Activated T-cell treated with anti-CD3 and anti-CD28 coated beads, Interleukin-2, amount 50 U/mL, for 72 hours (primary cell): ENCODE data around the gene CENPM. TPM values are rescaled to one million over a fixed set of nuclear protein-coding genes. Genes with fewer than 3 reads are reported as not detected.

Source experiments
- ATAC-seq, 2 donors: fragments of 150-1000 bp; cut with Tn5 transposase; replicated peaks in 1 of 2; 2 replicates each; pipeline ENCODE4 v1.10.0; 2021; ENCODE audit warnings: moderate library complexity in 2 of 2, mild to moderate bottlenecking in 1 of 2
- DNase-seq, 2 donors: peaks; one replicate each; pipeline ENCODE4 v3.0.0; 2021 to 2022; ENCODE audit warnings: mixed read lengths in 1 of 2
- H3K27ac Mint-ChIP-seq: one replicate; pipeline ENCODE4 v1.8.0; 2022; ENCODE audit warnings: mild to moderate bottlenecking, moderate library complexity, mixed read lengths
- H3K27me3 Mint-ChIP-seq: one replicate; pipeline ENCODE4 v1.8.0; 2022; ENCODE audit warnings: low read depth, mixed read lengths
- H3K36me3 Mint-ChIP-seq, 2 donors: one replicate each; pipeline ENCODE4 v1.8.0; 2022; ENCODE audit warnings: mixed read lengths in 2 of 2, mild to moderate bottlenecking in 1 of 2; ENCODE audit not compliant: insufficient read depth in 2 of 2
- H3K4me1 Mint-ChIP-seq: one replicate; pipeline ENCODE4 v1.8.0; 2022; ENCODE audit warnings: low read depth, mixed read lengths
- H3K4me3 Mint-ChIP-seq, 2 donors: one replicate each; pipeline ENCODE4 v1.8.0; 2022; ENCODE audit warnings: mild to moderate bottlenecking in 2 of 2, mixed read lengths in 2 of 2, moderate library complexity in 2 of 2
- H3K9me3 Mint-ChIP-seq, 2 donors: one replicate each; pipeline ENCODE4 v1.8.0; 2022; ENCODE audit warnings: mixed read lengths in 2 of 2
- total RNA-seq, 2 donors: library from RNA; stranded (reverse); gene quantifications; one replicate each; pipeline ENCODE4 v1.2.3, GENCODE V29; 2022

The CENPM gene
- total RNA-seq, 2 donors from 2014 or later: 66.1 to 74.5 TPM

GRCh38 chr22:41934284-41935014, 12.5 kb downstream of the CENPM start:
- Mint-ChIP-seq H3K4me1 (peaks cover 12% of the 10 kb centered on the region), H3K27ac (no peak overlapping the region), H3K9me3 (no peaks in the 10 kb centered on the region), H3K27me3 (no peaks in the 10 kb centered on the region), H3K36me3 (peaks cover 3 to 9% of the 10 kb centered on the region in 2 donors), H3K4me3 (no peak overlapping the region)
- ATAC-seq: no peak
- DNase-seq: no peak

- ATAC-seq (no peak), DNase-seq (no peak)
- Mint-ChIP-seq H3K27ac (no peak overlapping the region), H3K4me3 (no peak overlapping the region), H3K4me1 (peaks cover 12% of the 10 kb centered on the region), H3K27me3 (no peaks in the 10 kb centered on the region), H3K9me3 (no peaks in the 10 kb centered on the region), H3K36me3 (peaks cover 2 to 7% of the 10 kb centered on the region in 2 donors)
Observed at GRCh38 chr22:41933411-41934177, 13.4 kb downstream of the CENPM start.

GRCh38 chr22:41932353-41932752, 14.6 kb downstream of the CENPM start:
- no peak overlapping the region for H3K4me3 Mint-ChIP-seq
- DNase-seq (no peak), ATAC-seq (no peak)
- no peaks in the 10 kb centered on the region for H3K27me3 Mint-ChIP-seq
- no peaks in the 10 kb centered on the region for H3K9me3 Mint-ChIP-seq
- peaks cover 18% of the 10 kb centered on the region for H3K4me1 Mint-ChIP-seq
- peaks cover 0 to 7% of the 10 kb centered on the region in 2 donors for H3K36me3 Mint-ChIP-seq
- H3K27ac Mint-ChIP-seq: no peak overlapping the region

- H3K4me3 Mint-ChIP-seq: no peak overlapping the region
- DNase-seq (no peak), ATAC-seq (no peak)
- no peaks in the 10 kb centered on the region for H3K9me3 Mint-ChIP-seq
- no peaks in the 10 kb centered on the region for H3K27me3 Mint-ChIP-seq
- H3K27ac Mint-ChIP-seq: no peak overlapping the region
- H3K4me1 Mint-ChIP-seq: peaks cover 18% of the 10 kb centered on the region
- H3K36me3 Mint-ChIP-seq: peaks cover 0 to 7% of the 10 kb centered on the region in 2 donors
Observed at GRCh38 chr22:41931701-41932269, 15.2 kb downstream of the CENPM start.

- H3K4me1 Mint-ChIP-seq: peaks cover 24% of the 10 kb centered on the region
- ATAC-seq (no peak), DNase-seq (no peak)
- H3K27me3 Mint-ChIP-seq: no peaks in the 10 kb centered on the region
- H3K4me3 Mint-ChIP-seq: no peak overlapping the region
- no peak overlapping the region for H3K27ac Mint-ChIP-seq
- peaks cover 0 to 3% of the 10 kb centered on the region in 2 donors for H3K36me3 Mint-ChIP-seq
- H3K9me3 Mint-ChIP-seq: no peaks in the 10 kb centered on the region
Observed at GRCh38 chr22:41929418-41929810, 17.5 kb downstream of the CENPM start.

GRCh38 chr22:41928593-41929417, 18.1 kb downstream of the CENPM start:
- Mint-ChIP-seq H3K36me3 (peaks cover 0 to 3% of the 10 kb centered on the region in 2 donors), H3K4me3 (no peak overlapping the region), H3K27me3 (no peaks in the 10 kb centered on the region), H3K4me1 (peaks cover 24% of the 10 kb centered on the region), H3K9me3 (no peaks in the 10 kb centered on the region), H3K27ac (no peak overlapping the region)
- DNase-seq (no peak), ATAC-seq (no peak)

GRCh38 chr22:41927813-41928212, 19.1 kb downstream of the CENPM start:
- Mint-ChIP-seq H3K4me3 (peak overlapping the region in 1 of 2 donors; percentile 78), H3K27ac (no peak overlapping the region), H3K36me3 (peaks cover 0 to 2% of the 10 kb centered on the region in 2 donors), H3K27me3 (no peaks in the 10 kb centered on the region), H3K9me3 (no peaks in the 10 kb centered on the region), H3K4me1 (peaks cover 24% of the 10 kb centered on the region)
- DNase-seq (no peak), ATAC-seq (no peak)

- Mint-ChIP-seq H3K4me1 (peaks cover 24% of the 10 kb centered on the region), H3K9me3 (no peaks in the 10 kb centered on the region), H3K27me3 (no peaks in the 10 kb centered on the region), H3K27ac (no peak overlapping the region), H3K36me3 (no peaks in the 10 kb centered on the region), H3K4me3 (peak overlapping the region; percentile 86 to 91)
- DNase-seq (peak; percentile 89 to 91), ATAC-seq (peak; percentile 85 to 88)
Observed at GRCh38 chr22:41925783-41926460, 21.0 kb downstream of the CENPM start.

- no peak overlapping the region for H3K27ac Mint-ChIP-seq
- H3K9me3 Mint-ChIP-seq: no peaks in the 10 kb centered on the region
- H3K27me3 Mint-ChIP-seq: no peaks in the 10 kb centered on the region
- H3K4me3 Mint-ChIP-seq: no peak overlapping the region
- DNase-seq (no peak), ATAC-seq (no peak)
- peaks cover 29% of the 10 kb centered on the region for H3K4me1 Mint-ChIP-seq
- no peaks in the 10 kb centered on the region for H3K36me3 Mint-ChIP-seq
Observed at GRCh38 chr22:41923595-41924276, 23.2 kb downstream of the CENPM start.

- ATAC-seq: no peak
- Mint-ChIP-seq H3K4me1 (peaks cover 30% of the 10 kb centered on the region), H3K36me3 (no peaks in the 10 kb centered on the region), H3K27ac (no peak overlapping the region), H3K27me3 (no peaks in the 10 kb centered on the region), H3K9me3 (no peaks in the 10 kb centered on the region), H3K4me3 (no peak overlapping the region)
- DNase-seq: no peak
Observed at GRCh38 chr22:41922940-41923594, 23.9 kb downstream of the CENPM start.

- no peak for ATAC-seq
- Mint-ChIP-seq H3K4me3 (no peak overlapping the region), H3K36me3 (no peaks in the 10 kb centered on the region), H3K4me1 (peaks cover 27% of the 10 kb centered on the region), H3K9me3 (no peaks in the 10 kb centered on the region), H3K27ac (no peak overlapping the region), H3K27me3 (no peaks in the 10 kb centered on the region)
- DNase-seq: no peak
Observed at GRCh38 chr22:41922328-41922727, 24.6 kb downstream of the CENPM start.
